Right lobe of liver (tissue), 6 donors: ENCODE measurements around the gene ACTL8. TPM values are rescaled to one million over a fixed set of nuclear protein-coding genes. Genes with fewer than 3 reads are reported as not detected.

ENCODE experiments used
- ATAC-seq, 4 donors: fragments of 200-7000 bp; cut with Tn5 transposase; one replicate each; pipeline ENCODE4 v1.9.1; 2020; ENCODE audit warnings: mild to moderate bottlenecking in 4 of 4, moderate library complexity in 4 of 4
- DNase-seq, 3 donors: peaks; one replicate each; pipeline ENCODE4 v3.0.0-alpha.2; 2020
- H3K27ac ChIP-seq, 3 donors: fragments of 200-600 bp; one replicate each; pipeline ENCODE4 v1.8.0; 2022
- H3K27me3 ChIP-seq, 2 donors: fragments of 200-600 bp; one replicate each; pipeline ENCODE4 v1.8.0; 2022
- H3K36me3 ChIP-seq, 4 donors: fragments of 200-600 bp; sonication (generic) in 1 of 4; one replicate each; pipeline versions ENCODE4 v1.5.1 to v1.8.0; 2017 to 2022; ENCODE audit warnings: control low read depth in 1 of 4
- H3K4me1 ChIP-seq, 4 donors: fragments of 200-600 bp; sonication (generic) in 1 of 4; one replicate each; pipeline versions ENCODE4 v1.5.1 to v1.8.0; 2017 to 2022; ENCODE audit warnings: control low read depth in 1 of 4
- H3K4me3 ChIP-seq, 3 donors: fragments of 200-600 bp; one replicate each; pipeline ENCODE4 v1.8.0; 2022
- H3K9me3 ChIP-seq, 4 donors: fragments of 200-600 bp; sonication (generic) in 1 of 4; one replicate each; pipeline versions ENCODE4 v1.5.1 to v1.8.0; 2017 to 2022; ENCODE audit warnings: control low read depth in 1 of 4
- CTCF ChIP-seq, 4 donors: fragments of 200-600 bp in 3 of 4; fragments of 450-650 bp in 1 of 4; IDR thresholded peaks; one replicate each; pipeline versions ENCODE4 v1.5.1 to v1.8.0; 2016 to 2022; ENCODE audit warnings: antibody characterized with exemption in 4 of 4, mild to moderate bottlenecking in 2 of 4
- POLR2A ChIP-seq: fragments of 450-650 bp; IDR thresholded peaks from one replicate; pipeline ENCODE4 v1.6.1; 2017; ENCODE audit warnings: antibody characterized with exemption, mild to moderate bottlenecking
- WGBS: methylation state at CpG from one replicate; pipeline ENCODE4 v1.1.6; 2018; ENCODE audit warnings: low coverage, low lambda C conversion rate; ENCODE audit not compliant: insufficient coverage; ENCODE audit errors: missing lambda C conversion rate; 5-methylcytosine and 5-hydroxymethylcytosine counted together
- intact Hi-C, 2 donors: fragments of 100-400 bp; cut with DNase I; formaldehyde crosslinking; loops; one replicate each; pipeline versions ENCODE4 v1.11.2 to v1.14.1; 2022
- total RNA-seq, 6 experiments: library from RNA; depleted of rRNA in 2 of 6; stranded (reverse); fragments of >200 nt in 2 of 6; fragmentation: NEBNext Ultra II Directional in 3 of 6; extraction: Animal tissue kit (Norgen Biotek cat#: 25700) in 3 of 6; gene quantifications; one replicate each; pipeline versions ENCODE4 v1.1.0 to v1.2.4, GENCODE V29; 2016 to 2023
- donor health status: DM: no; HTN: yes; CAD: no.
- donor health status: DM: no; HTN: no; CAD: no.
- donor health status: DM: no; HTN: no; CAD: no.
- donor health status: DM: no; HTN: yes; CAD: no.
- donor health status: DM: no; HTN: yes; CAD: no.

Gene ACTL8
- total RNA-seq, 6 experiments from 2014 or later, result not detected

GRCh38 chr1:17711941-17712340 lies 43.2 kb upstream of the ACTL8 start:
- no peaks in the 10 kb centered on the region for H3K36me3 ChIP-seq
- no peak overlapping the region for H3K4me3 ChIP-seq
- no peaks in the 10 kb centered on the region for H3K27me3 ChIP-seq
- TF ChIP-seq CTCF (IDR thresholded peaks at IDR 0.05), result no peak
- ATAC-seq (no peak), DNase-seq (no peak)
- H3K9me3 ChIP-seq, result no peaks in the 10 kb centered on the region
- no peaks in the 10 kb centered on the region for H3K4me1 ChIP-seq
- 68% methylated on average over 4 of the region's 5 CpGs for WGBS
- no peak overlapping the region for H3K27ac ChIP-seq
- intact Hi-C loops, result no loop called here

GRCh38 chr1:17713993-17714392 lies 41.1 kb upstream of the ACTL8 start:
- H3K27ac ChIP-seq, result no peak overlapping the region
- no peak overlapping the region for H3K4me3 ChIP-seq
- H3K36me3 ChIP-seq, result no peaks in the 10 kb centered on the region
- no peaks in the 10 kb centered on the region for H3K4me1 ChIP-seq
- ATAC-seq, result no peak
- H3K9me3 ChIP-seq, result no peaks in the 10 kb centered on the region
- TF ChIP-seq CTCF (IDR thresholded peaks at IDR 0.05) (no peak), POLR2A (no peak)
- H3K27me3 ChIP-seq, result no peaks in the 10 kb centered on the region
- DNase-seq, result no peak
- intact Hi-C loops, result no loop called here
- 50% methylated on average over 1 of the region's 5 CpGs for WGBS

GRCh38 chr1:17717594-17718535 lies 37.3 kb upstream of the ACTL8 start:
- no peak overlapping the region for H3K4me3 ChIP-seq
- ATAC-seq, result no peak
- WGBS, result 77% methylated on average over 11 of the region's 25 CpGs

GRCh38 chr1:17719874-17720273 lies 35.3 kb upstream of the ACTL8 start:
- intact Hi-C loops, result no loop called here
- no peak for TF ChIP-seq POLR2A
- no peak for TF ChIP-seq CTCF (IDR thresholded peaks at IDR 0.05)
- Histone ChIP-seq H3K27me3 (no peaks in the 10 kb centered on the region), H3K4me1 (no peaks in the 10 kb centered on the region), H3K9me3 (no peaks in the 10 kb centered on the region), H3K27ac (no peak overlapping the region), H3K36me3 (no peaks in the 10 kb centered on the region), H3K4me3 (no peak overlapping the region)
- 60% methylated on average over 1 of the region's 5 CpGs for WGBS
- ATAC-seq, result no peak
- no peak for DNase-seq

More at GRCh38 chr1:17717594-17718535, 37.3 kb upstream of the ACTL8 start:
- no peaks in the 10 kb centered on the region for H3K4me1 ChIP-seq
- DNase-seq, result no peak
- H3K9me3 ChIP-seq, result no peaks in the 10 kb centered on the region
- H3K36me3 ChIP-seq, result no peaks in the 10 kb centered on the region
- intact Hi-C loops, result no loop called here
- TF ChIP-seq POLR2A (no peak), CTCF (IDR thresholded peaks at IDR 0.05) (no peak)
- H3K27ac ChIP-seq, result no peak overlapping the region
- H3K27me3 ChIP-seq, result no peaks in the 10 kb centered on the region
